Kidney (tissue), 22 donors: ENCODE results near the gene STIM1. TPM values are rescaled to one million over a fixed set of nuclear protein-coding genes. Genes with fewer than 3 reads are reported as not detected.

Experiments
- DNase-seq, 5 donors: peaks; one replicate each; pipeline ENCODE4 v3.0.0-alpha.2; 2013 to 2020
- FAIRE-seq: peaks from 2 replicates; lab custom pipeline; 2012; peaks lifted over from hg19 to GRCh38; lab: Jason Lieb, UNC
- H3K27ac ChIP-seq, 2 donors: one replicate each; pipeline ENCODE4 v1.7.0; 2013; ENCODE audit warnings: low read depth in 2 of 2, low read length in 2 of 2, inconsistent platforms in 1 of 2
- H3K27me3 ChIP-seq: one replicate; pipeline ENCODE4 v1.7.1; 2013; ENCODE audit warnings: low read length, inconsistent platforms; ENCODE audit not compliant: control insufficient read depth, insufficient read depth
- H3K36me3 ChIP-seq, 3 donors: one replicate each; pipeline versions ENCODE4 v1.7.0 to v1.7.1; 2013; ENCODE audit warnings: low read length in 3 of 3, control low read depth in 1 of 3, inconsistent platforms in 1 of 3; ENCODE audit not compliant: insufficient read depth in 3 of 3, control insufficient read depth in 2 of 3
- H3K4me1 ChIP-seq, 3 donors: one replicate each; pipeline versions ENCODE4 v1.7.0 to v1.7.1; 2013; ENCODE audit warnings: low read length in 3 of 3, inconsistent platforms in 1 of 3, low read depth in 1 of 3; ENCODE audit not compliant: control insufficient read depth in 2 of 3, insufficient read depth in 2 of 3
- H3K4me3 ChIP-seq, 3 donors: one replicate each; pipeline versions ENCODE4 v1.7.0 to v1.8.1; 2013; ENCODE audit warnings: low read length in 3 of 3, control low read depth in 1 of 3, inconsistent platforms in 1 of 3
- H3K9ac ChIP-seq, 3 donors: one replicate each; pipeline versions ENCODE4 v1.7.0 to v1.7.1; 2013; ENCODE audit warnings: low read length in 3 of 3, control low read depth in 1 of 3, inconsistent platforms in 1 of 3
- H3K9me3 ChIP-seq, 3 donors: one replicate each; pipeline versions ENCODE4 v1.7.0 to v1.7.1; 2013; ENCODE audit warnings: low read length in 3 of 3, control low read depth in 1 of 3, inconsistent platforms in 1 of 3; ENCODE audit not compliant: control insufficient read depth in 2 of 3, insufficient read depth in 1 of 3
- CTCF ChIP-seq: IDR thresholded peaks from 3 replicates; pipeline ENCODE4 v1.5.1; 2012; ENCODE audit warnings: mild to moderate bottlenecking, moderate library complexity, borderline replicate concordance; ENCODE audit not compliant: insufficient read depth; ENCODE audit errors: extremely low read depth
- intact Hi-C: fragments of 100-400 bp; cut with DNase I; formaldehyde crosslinking; loops from one replicate; pipeline ENCODE4 v1.11.1; 2022
- long read RNA-seq, 10 donors: library from polyadenylated mRNA in 1 of 10; unstranded in 1 of 10; transcript quantifications; one replicate each; pipeline ENCODE4 v2.0.0 and lab custom pipeline, GENCODE V29; 2021 to 2026
- polyA plus RNA-seq: library from polyadenylated mRNA; stranded (reverse); fragments of 350-450 nt; fragmentation: Illumina TruSeq; extraction: RNeasy Lipid Tissue Mini Kit (QIAGEN cat#74804); gene quantifications from one replicate; pipeline ENCODE4 v1.2.3, GENCODE V29; 2014; ENCODE audit warnings: low read depth, low replicate concordance; ENCODE audit not compliant: insufficient read depth
- total RNA-seq: library from RNA; stranded (reverse); fragmentation: NEBNext Ultra II Directional; extraction: Animal tissue kit (Norgen Biotek cat#: 25700); gene quantifications from one replicate; pipeline ENCODE4 v1.2.1, GENCODE V29; 2021
- donor health status: control.
- donor health status: control.
- donor health status: control.
- donor health status: control.
- donor health status: control.
- donor health status: DM: yes; HTN: yes; CAD: no.
- donor health status: Normal renal cell carcinoma (clear cell type).

The STIM1 gene
- total RNA-seq (68.0 TPM), polyA plus RNA-seq (15.7 TPM)
- long read RNA-seq, donor 1, full-length matches to known transcripts: 4 of 4 reads
- long read RNA-seq, donor 1, partial matches to known transcripts: 0 of 4 reads
- long read RNA-seq, donor 1, other reads (novel, unspliced or antisense): 0 of 4 reads
- long read RNA-seq, donor 2, full-length matches to known transcripts: 3 of 3 reads
- long read RNA-seq, donor 2, partial matches to known transcripts: 0 of 3 reads
- long read RNA-seq, donor 2, other reads (novel, unspliced or antisense): 0 of 3 reads
- long read RNA-seq, donor 3, full-length matches to known transcripts: 4 of 10 reads
- long read RNA-seq, donor 3, partial matches to known transcripts: 6 of 10 reads
- long read RNA-seq, donor 3, other reads (novel, unspliced or antisense): 0 of 10 reads
- long read RNA-seq, donor 4, full-length matches to known transcripts: 3 of 3 reads
- long read RNA-seq, donor 4, partial matches to known transcripts: 0 of 3 reads
- long read RNA-seq, donor 4, other reads (novel, unspliced or antisense): 0 of 3 reads
- long read RNA-seq, donor 5: 0 reads
- long read RNA-seq, donor 6, partial matches to known transcripts: 0 of 2 reads
- long read RNA-seq, donor 6, other reads (novel, unspliced or antisense): 0 of 2 reads
- long read RNA-seq, donor 7, full-length matches to known transcripts: 8 of 33 reads
- long read RNA-seq, donor 7, partial matches to known transcripts: 3 of 33 reads
- long read RNA-seq, donor 7, other reads (novel, unspliced or antisense): 22 of 33 reads
- long read RNA-seq, donor 8, full-length matches to known transcripts: 4 of 4 reads
- long read RNA-seq, donor 8, partial matches to known transcripts: 0 of 4 reads
- long read RNA-seq, donor 8, other reads (novel, unspliced or antisense): 0 of 4 reads
- long read RNA-seq, donor 9, full-length matches to known transcripts: 4 of 4 reads
- long read RNA-seq, donor 9, partial matches to known transcripts: 0 of 4 reads
- long read RNA-seq, donor 9, other reads (novel, unspliced or antisense): 0 of 4 reads
- long read RNA-seq, donor 10, partial matches to known transcripts: 0 of 3 reads
- long read RNA-seq, donor 10, other reads (novel, unspliced or antisense): 0 of 3 reads

GRCh38 chr11:3854977-3855807 is at the start of gene STIM1:
Gene STIM1, plus strand, starts transcription at chr11:3855664. Its CDS starts 607 bp downstream, at chr11:3856271.
- intact Hi-C loops: loop anchor here (5.0 kb wide), 1 partner anchor 217 kb away; no protein-coding TSS in a partner anchor
- H3K36me3 ChIP-seq: no peaks in the 10 kb centered on the region
- H3K4me3 ChIP-seq: peak within 1 kb of the TSS; percentile 57 to 82 (median 81)
- H3K9ac ChIP-seq: peak within 1 kb of the TSS; percentile 38 to 87 (median 73)
- DNase-seq: peak; percentile 96 to 98 (median 98)
- H3K9me3 ChIP-seq: no peaks in the 10 kb centered on the region
- no peak for FAIRE-seq
- peaks cover 0 to 26% (median 17%) of the 10 kb centered on the region in 3 donors for H3K4me1 ChIP-seq
- TF ChIP-seq CTCF: peak; percentile 99
- H3K27me3 ChIP-seq: no peaks in the 10 kb centered on the region
- peak within 1 kb of the TSS; percentile 92 to 97 for H3K27ac ChIP-seq

GRCh38 chr11:3807909-3808860 is 47.3 kb upstream of the STIM1 start, which contains the start of gene PGAP2:
Gene PGAP2, plus strand, starts transcription at chr11:3808560. Its CDS starts 2,700 bp downstream, at chr11:3811260.
- Histone ChIP-seq H3K4me3 (peak within 1 kb of the TSS; percentile 87 to 97 (median 90)), H3K36me3 (no peaks in the 10 kb centered on the region), H3K4me1 (peaks cover 0 to 8% (median 3%) of the 10 kb centered on the region in 3 donors), H3K9ac (peak within 1 kb of the TSS; percentile 64 to 94 (median 78)), H3K9me3 (no peaks in the 10 kb centered on the region), H3K27me3 (no peaks in the 10 kb centered on the region), H3K27ac (peak within 1 kb of the TSS; percentile 11 to 55)
- peak; percentile 81 to 90 (median 88) for DNase-seq
- intact Hi-C loops: no loop called here
- TF ChIP-seq CTCF: peak; percentile 64
- no peak for FAIRE-seq
